Neural cell (in vitro differentiated cells): Measurements from ENCODE around the gene RARRES1. TPM values are rescaled to one million over a fixed set of nuclear protein-coding genes. Genes with fewer than 3 reads are reported as not detected.

Experiments
- H2AFZ ChIP-seq: fragments of 200-600, 300-800 bp; sonication (generic), shearing (Covaris generic); 2 replicates; pipeline ENCODE4 v1.6.0; 2014; ENCODE audit warnings: low read depth, mild to moderate bottlenecking, antibody characterized with exemption, low read length, moderate library complexity
- H3F3A ChIP-seq: fragments of 200-600 bp; shearing (Covaris generic); 2 replicates; pipeline ENCODE4 v1.6.1; 2016; ENCODE audit warnings: mild to moderate bottlenecking, moderate library complexity, mixed read lengths, antibody characterized with exemption, low read length; ENCODE audit not compliant: insufficient read depth, poor library complexity, severe bottlenecking
- H3K27ac ChIP-seq: fragments of 200-600, 300-800 bp; sonication (generic), shearing (Covaris generic); 2 replicates; pipeline ENCODE4 v1.5.1; 2014; ENCODE audit warnings: mild to moderate bottlenecking, low read length, moderate library complexity
- H3K27me3 ChIP-seq: fragments of 300-800, 200-600 bp; sonication (generic), shearing (Covaris generic); 2 replicates; pipeline ENCODE4 v1.6.0; 2014; ENCODE audit warnings: mild to moderate bottlenecking, low read depth, low read length, moderate library complexity; ENCODE audit not compliant: insufficient read depth
- H3K36me3 ChIP-seq: fragments of 300-800, 200-600 bp; sonication (generic), shearing (Covaris generic); 2 replicates; pipeline ENCODE4 v1.5.1; 2014; ENCODE audit warnings: mild to moderate bottlenecking, antibody characterized with exemption, low read length, moderate library complexity; ENCODE audit not compliant: insufficient read depth
- H3K4me2 ChIP-seq: fragments of 300-800, 200-600 bp; sonication (generic), shearing (Covaris generic); 2 replicates; pipeline ENCODE4 v1.6.0; 2014; ENCODE audit warnings: mild to moderate bottlenecking, low read length
- H3K4me3 ChIP-seq: fragments of 300-800, 200-600 bp; sonication (generic), shearing (Covaris generic); 2 replicates; pipeline ENCODE4 v1.5.1; 2014; ENCODE audit warnings: mild to moderate bottlenecking, low read length, moderate library complexity
- H3K79me2 ChIP-seq: fragments of 200-600 bp; shearing (Covaris generic); replicated peaks from 2 replicates; pipeline ENCODE4 v1.6.0; 2014; ENCODE audit warnings: mild to moderate bottlenecking, low read length, moderate library complexity; ENCODE audit not compliant: insufficient read depth
- H3K9ac ChIP-seq: fragments of 300-800, 200-600 bp; sonication (generic), shearing (Covaris generic); 2 replicates; pipeline ENCODE4 v1.6.1; 2016; ENCODE audit warnings: mild to moderate bottlenecking, low read length, mixed read lengths
- H3K9me2 ChIP-seq: fragments of 200-600 bp; shearing (Covaris generic); 2 replicates; pipeline ENCODE4 v1.6.1; 2016; ENCODE audit warnings: mild to moderate bottlenecking, low read length, mixed read lengths; ENCODE audit not compliant: insufficient read depth
- H3K9me3 ChIP-seq: fragments of 200-600, 300-800 bp; sonication (generic), shearing (Covaris generic); 2 replicates; pipeline ENCODE4 v1.6.1; 2016; ENCODE audit warnings: mild to moderate bottlenecking, mixed run types, low read length, moderate library complexity, mixed read lengths
- H4K20me1 ChIP-seq: fragments of 200-600 bp; shearing (Covaris generic); 2 replicates; pipeline ENCODE4 v1.6.1; 2016; ENCODE audit warnings: mild to moderate bottlenecking, mixed run types; ENCODE audit not compliant: insufficient read depth
- CTCF ChIP-seq: fragments of 450-650 bp; IDR thresholded peaks from 2 replicates; pipeline ENCODE4 v1.5.1; 2014; ENCODE audit warnings: antibody characterized with exemption, mild to moderate bottlenecking, moderate library complexity; ENCODE audit not compliant: poor library complexity, severe bottlenecking
- EP300 ChIP-seq: fragments of 450-650 bp; conservative IDR thresholded peaks from 2 replicates; pipeline ENCODE4 v1.6.1; 2014; ENCODE audit warnings: antibody characterized with exemption, mild to moderate bottlenecking, moderate library complexity; ENCODE audit not compliant: poor library complexity, severe bottlenecking
- EZH2 ChIP-seq: fragments of 200-600, 300-800 bp; shearing (Covaris generic), sonication (generic); IDR thresholded peaks from 2 replicates; pipeline ENCODE4 v1.6.1; 2014; ENCODE audit warnings: antibody characterized with exemption, low read length, borderline replicate concordance, mild to moderate bottlenecking; ENCODE audit not compliant: insufficient read depth, poor library complexity, severe bottlenecking
- MXI1 ChIP-seq: fragments of 450-650 bp; conservative IDR thresholded peaks from 2 replicates; pipeline ENCODE4 v1.6.1; 2014; ENCODE audit warnings: antibody characterized with exemption, mild to moderate bottlenecking; ENCODE audit not compliant: poor library complexity, severe bottlenecking
- POLR2AphosphoS5 ChIP-seq: IDR thresholded peaks from 2 replicates; pipeline ENCODE4 v1.6.1; 2012
- RAD21 ChIP-seq: fragments of 450-650 bp; conservative IDR thresholded peaks from 2 replicates; pipeline ENCODE4 v1.6.1; 2014; ENCODE audit warnings: antibody characterized with exemption, mild to moderate bottlenecking, moderate library complexity
- REST ChIP-seq: IDR thresholded peaks from 2 replicates; pipeline ENCODE4 v1.6.1; 2012; ENCODE audit warnings: borderline replicate concordance
- SMC3 ChIP-seq: fragments of 450-650 bp; conservative IDR thresholded peaks from 2 replicates; pipeline ENCODE4 v1.6.1; 2014; ENCODE audit warnings: antibody characterized with exemption, mild to moderate bottlenecking, moderate library complexity; ENCODE audit not compliant: poor library complexity
- TAF1 ChIP-seq: IDR thresholded peaks from 2 replicates; pipeline ENCODE4 v1.6.1; 2012; ENCODE audit warnings: low read depth
- polyA plus RNA-seq: library from polyadenylated mRNA; depleted of rRNA; stranded (reverse); fragments of >200 nt; gene quantifications from 2 replicates; pipeline ENCODE4 v1.2.3, GENCODE V29; 2014

The RARRES1 gene
- polyA plus RNA-seq, 1 donor from 2014 or later, result not detected

- H3K9me3 ChIP-seq, result no peaks in the 10 kb centered on the region
- H3F3A ChIP-seq, result no peaks in the 10 kb centered on the region
- H3K9ac ChIP-seq, result no peak overlapping the region
- no peaks in the 10 kb centered on the region for H3K9me2 ChIP-seq
- no peaks in the 10 kb centered on the region for H3K27me3 ChIP-seq
- no peaks in the 10 kb centered on the region for H3K36me3 ChIP-seq
- no peaks in the 10 kb centered on the region for H4K20me1 ChIP-seq
- no peak overlapping the region for H3K4me3 ChIP-seq
- H2AFZ ChIP-seq, result no peak overlapping the region
- TF ChIP-seq POLR2AphosphoS5 (no peak), RAD21 (no peak), CTCF (no peak), EZH2 (no peak), TAF1 (no peak)
- no peak overlapping the region for H3K27ac ChIP-seq
- no peaks in the 10 kb centered on the region for H3K79me2 ChIP-seq
- H3K4me2 ChIP-seq, result no peak overlapping the region
Observed at GRCh38 chr3:158763421-158763820, 31.2 kb upstream of the RARRES1 start.

- Histone ChIP-seq H3K9ac (no peak overlapping the region), H3K27ac (no peak overlapping the region), H3K9me3 (no peaks in the 10 kb centered on the region), H3K79me2 (no peaks in the 10 kb centered on the region), H3K27me3 (no peaks in the 10 kb centered on the region), H4K20me1 (no peaks in the 10 kb centered on the region), H3K36me3 (no peaks in the 10 kb centered on the region), H2AFZ (no peak overlapping the region), H3K4me2 (no peak overlapping the region), H3K4me3 (no peak overlapping the region), H3K9me2 (no peaks in the 10 kb centered on the region), H3F3A (no peaks in the 10 kb centered on the region)
- no peak for TF ChIP-seq EP300
- no peak for TF ChIP-seq SMC3
- no peak for TF ChIP-seq TAF1
- TF ChIP-seq MXI1, result no peak
- TF ChIP-seq RAD21, result no peak
- TF ChIP-seq POLR2AphosphoS5, result no peak
- TF ChIP-seq REST, result no peak
- TF ChIP-seq CTCF, result no peak
- TF ChIP-seq EZH2, result no peak
Observed at GRCh38 chr3:158762701-158763100, 30.4 kb upstream of the RARRES1 start.
